Smooth muscle cell (in vitro differentiated cells): ENCODE data around the gene DSCAML1. TPM values are rescaled to one million over a fixed set of nuclear protein-coding genes. Genes with fewer than 3 reads are reported as not detected.

Experiments used
- DNase-seq: peaks from one replicate; lab custom pipeline; 2025; ENCODE audit not compliant: unreplicated experiment; lab: John Stamatoyannopoulos, UW
- H2AFZ ChIP-seq: fragments of 200-600 bp; sonication (generic); 2 replicates; pipeline ENCODE4 v1.6.0; 2016; ENCODE audit warnings: antibody characterized with exemption, low read depth, mild to moderate bottlenecking
- H3F3A ChIP-seq: fragments of 200-600 bp; sonication (generic); 2 replicates; pipeline ENCODE4 v1.6.0; 2017; ENCODE audit warnings: antibody characterized with exemption, low read depth
- H3K27ac ChIP-seq: fragments of 200-600 bp; sonication (generic); 2 replicates; pipeline ENCODE4 v1.5.1; 2016; ENCODE audit warnings: low read depth, mild to moderate bottlenecking
- H3K27me3 ChIP-seq: fragments of 200-600 bp; sonication (generic); 2 replicates; pipeline ENCODE4 v1.6.1; 2016; ENCODE audit warnings: low read depth, mild to moderate bottlenecking
- H3K36me3 ChIP-seq: fragments of 200-600 bp; sonication (generic); 2 replicates; pipeline ENCODE4 v1.5.1; 2016; ENCODE audit warnings: low read depth
- H3K4me1 ChIP-seq: fragments of 200-600 bp; sonication (generic); 2 replicates; pipeline ENCODE4 v1.5.1; 2016; ENCODE audit warnings: low read depth
- H3K4me2 ChIP-seq: fragments of 200-600 bp; sonication (generic); 2 replicates; pipeline ENCODE4 v1.6.0; 2016; ENCODE audit warnings: mild to moderate bottlenecking
- H3K4me3 ChIP-seq: fragments of 200-600 bp; sonication (generic); 2 replicates; pipeline ENCODE4 v1.5.1; 2016; ENCODE audit warnings: mild to moderate bottlenecking
- H3K79me2 ChIP-seq: fragments of 200-600 bp; sonication (generic); 2 replicates; pipeline ENCODE4 v1.6.0; 2016; ENCODE audit warnings: low read depth, mild to moderate bottlenecking
- H3K9ac ChIP-seq: fragments of 200-600 bp; sonication (generic); 2 replicates; pipeline ENCODE4 v1.6.0; 2016; ENCODE audit warnings: low read depth
- H3K9me3 ChIP-seq: fragments of 200-600 bp; sonication (generic); replicated peaks from 2 replicates; pipeline ENCODE4 v1.5.1; 2016; ENCODE audit warnings: low read depth
- H4K20me1 ChIP-seq: fragments of 200-600 bp; sonication (generic); 2 replicates; pipeline ENCODE4 v1.6.0; 2016; ENCODE audit warnings: low read depth
- CTCF ChIP-seq: fragments of 200-600 bp; sonication (generic); IDR thresholded peaks from 2 replicates; pipeline ENCODE4 v1.5.1; 2017; ENCODE audit warnings: borderline replicate concordance, mild to moderate bottlenecking, antibody characterized with exemption; ENCODE audit not compliant: insufficient read depth, poor library complexity, severe bottlenecking
- WGBS: methylation state at CpG from one replicate; pipeline ENCODE4 v1.1.7; 2016; ENCODE audit warnings: low lambda C conversion rate; 5-methylcytosine and 5-hydroxymethylcytosine counted together
- polyA plus RNA-seq: library from polyadenylated mRNA; unstranded; fragments of >200 nt; fragmentation: Nextera tagmentation; extraction: Ambion mirVana; gene quantifications from 2 replicates; pipeline ENCODE4 v1.2.1, GENCODE V29; 2016
- total RNA-seq: library from RNA; depleted of rRNA; stranded (reverse); fragments of >200 nt; gene quantifications from 2 replicates; pipeline ENCODE4 v1.2.3, GENCODE V29; 2014

Gene DSCAML1
- total and polyA plus RNA-seq, 2 experiments from 2014 or later = 0.22 TPM; not detected in 1

GRCh38 chr11:117631336-117632140 lies 165.5 kb downstream of the DSCAML1 start:
- WGBS = 88% methylated on average over 11 of the region's 11 CpGs
- Histone ChIP-seq H3F3A (no peaks in the 10 kb centered on the region), H4K20me1 (no peaks in the 10 kb centered on the region), H3K4me1 (no peaks in the 10 kb centered on the region), H3K4me3 (no peak overlapping the region), H3K27me3 (peaks cover 5% of the 10 kb centered on the region), H3K9me3 (no peaks in the 10 kb centered on the region), H3K4me2 (no peak overlapping the region), H3K9ac (no peak overlapping the region), H3K27ac (no peak overlapping the region), H3K79me2 (no peaks in the 10 kb centered on the region), H2AFZ (no peak overlapping the region), H3K36me3 (no peaks in the 10 kb centered on the region)
- no peak for TF ChIP-seq CTCF
- no peak for DNase-seq

- Histone ChIP-seq H4K20me1 (no peaks in the 10 kb centered on the region), H3K27me3 (peaks cover 5% of the 10 kb centered on the region), H3K9me3 (no peaks in the 10 kb centered on the region), H3K4me1 (no peaks in the 10 kb centered on the region), H3K4me3 (no peak overlapping the region), H3K4me2 (no peak overlapping the region), H3K36me3 (no peaks in the 10 kb centered on the region), H3K79me2 (no peaks in the 10 kb centered on the region), H3K27ac (no peak overlapping the region), H3F3A (no peaks in the 10 kb centered on the region), H3K9ac (no peak overlapping the region), H2AFZ (no peak overlapping the region)
- no peak for TF ChIP-seq CTCF
- 92% methylated on average over 9 of the region's 9 CpGs for WGBS
- DNase-seq = no peak
Measured at GRCh38 chr11:117629891-117630538, 167.0 kb downstream of the DSCAML1 start.

- no peak for TF ChIP-seq CTCF
- WGBS = 93% methylated on average over 6 of the region's 6 CpGs
Measured at GRCh38 chr11:117629146-117629545, 167.9 kb downstream of the DSCAML1 start.

More at GRCh38 chr11:117629146-117629545, 167.9 kb downstream of the DSCAML1 start:
- Histone ChIP-seq H3K27me3 (peaks cover 5% of the 10 kb centered on the region), H3K9me3 (no peaks in the 10 kb centered on the region), H2AFZ (no peak overlapping the region), H3K36me3 (no peaks in the 10 kb centered on the region), H3K4me1 (no peaks in the 10 kb centered on the region), H3K4me2 (no peak overlapping the region), H4K20me1 (no peaks in the 10 kb centered on the region), H3K4me3 (no peak overlapping the region), H3F3A (no peaks in the 10 kb centered on the region), H3K27ac (no peak overlapping the region), H3K79me2 (no peaks in the 10 kb centered on the region), H3K9ac (no peak overlapping the region)
- no peak for DNase-seq
